ENCODE measurements around the gene SLC23A2. TPM values are rescaled to one million over a fixed set of nuclear protein-coding genes. Genes with fewer than 3 reads are reported as not detected.

Gene SLC23A2
- total RNA-seq, 1 experiment from 2014 or later: 16.3 TPM

DNA sequence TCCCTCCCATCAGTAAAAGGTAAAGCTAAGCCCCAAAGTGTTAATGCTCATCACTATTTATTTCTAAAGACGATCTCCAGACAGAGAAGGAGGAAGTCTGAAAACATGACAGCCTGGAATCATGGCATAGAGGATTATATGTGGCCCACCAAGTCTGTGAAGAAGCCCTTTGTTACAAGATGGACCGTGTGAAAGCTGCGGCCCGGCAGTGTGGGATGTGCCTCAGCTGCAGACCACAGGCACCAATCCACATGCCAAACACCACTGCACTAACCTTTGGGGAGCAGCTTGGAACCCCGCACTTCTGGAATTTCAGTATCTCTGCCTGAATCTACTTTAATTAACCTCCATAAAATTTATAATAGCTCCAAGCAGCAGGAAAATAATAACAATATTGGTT lies 90.4 kb downstream of the SLC23A2 start:
- DNase-seq (ENCODE audit: low read depth, low spot score) (no peak), ATAC-seq (no peak)
- Histone ChIP-seq H3K79me2 (ENCODE audit: insufficient read depth, low read length) (peaks cover 10% of the 10 kb centered on the region; the same call in 1 of the 2 replicates), H3K27ac (ENCODE audit: low read depth, low read length) (no peak overlapping the region), H3K9me2 (ENCODE audit: insufficient read depth) (no peaks in the 10 kb centered on the region), H3K4me2 (ENCODE audit: low read length) (no peak overlapping the region), H3K4me1 (ENCODE audit: control insufficient read depth in 1 of 2, insufficient read depth in 2 of 2, low read length in 2 of 2) (no peaks in the 10 kb centered on the region), H4K20me1 (ENCODE audit: insufficient read depth) (no peaks in the 10 kb centered on the region; the same call in 1 of the 2 replicates), H3K27me3 (ENCODE audit: insufficient read depth, low read length) (no peaks in the 10 kb centered on the region), H2AFZ (ENCODE audit: low read depth, low read length, poor library complexity, severe bottlenecking) (no peak overlapping the region), H3K4me3 (replicated peaks in 1 of 2; ENCODE audit: low read depth in 1 of 2, low read length in 2 of 2) (no peak overlapping the region), H3K9ac (ENCODE audit: low read length) (no peak overlapping the region), H3K9me3 (ENCODE audit: control insufficient read depth in 1 of 2, insufficient read depth in 1 of 2, low read depth in 1 of 2, low read length in 2 of 2) (no peaks in the 10 kb centered on the region), H3K36me3 (ENCODE audit: control insufficient read depth in 1 of 2, insufficient read depth in 2 of 2, low read length in 2 of 2) (no peaks in the 10 kb centered on the region)
- CTCF ChIA-PET: no interaction called here
- POLR2A ChIA-PET: no interaction called here
- no peak for TF ChIP-seq POLR2A (IDR thresholded peaks at IDR 0.05; ENCODE audit: borderline replicate concordance, extremely low read depth, insufficient read depth, insufficient read length)
- no peak for TF ChIP-seq CBX3 (IDR thresholded peaks at IDR 0.05; ENCODE audit: low read depth)
- no peak for TF ChIP-seq CEBPB (IDR thresholded peaks at IDR 0.05; ENCODE audit: low read depth)
- TF ChIP-seq, protein P1, sequence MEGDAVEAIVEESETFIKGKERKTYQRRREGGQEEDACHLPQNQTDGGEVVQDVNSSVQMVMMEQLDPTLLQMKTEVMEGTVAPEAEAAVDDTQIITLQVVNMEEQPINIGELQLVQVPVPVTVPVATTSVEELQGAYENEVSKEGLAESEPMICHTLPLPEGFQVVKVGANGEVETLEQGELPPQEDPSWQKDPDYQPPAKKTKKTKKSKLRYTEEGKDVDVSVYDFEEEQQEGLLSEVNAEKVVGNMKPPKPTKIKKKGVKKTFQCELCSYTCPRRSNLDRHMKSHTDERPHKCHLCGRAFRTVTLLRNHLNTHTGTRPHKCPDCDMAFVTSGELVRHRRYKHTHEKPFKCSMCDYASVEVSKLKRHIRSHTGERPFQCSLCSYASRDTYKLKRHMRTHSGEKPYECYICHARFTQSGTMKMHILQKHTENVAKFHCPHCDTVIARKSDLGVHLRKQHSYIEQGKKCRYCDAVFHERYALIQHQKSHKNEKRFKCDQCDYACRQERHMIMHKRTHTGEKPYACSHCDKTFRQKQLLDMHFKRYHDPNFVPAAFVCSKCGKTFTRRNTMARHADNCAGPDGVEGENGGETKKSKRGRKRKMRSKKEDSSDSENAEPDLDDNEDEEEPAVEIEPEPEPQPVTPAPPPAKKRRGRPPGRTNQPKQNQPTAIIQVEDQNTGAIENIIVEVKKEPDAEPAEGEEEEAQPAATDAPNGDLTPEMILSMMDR (IDR thresholded peaks at IDR 0.05 in 2 of 3, conservative IDR thresholded peaks at IDR 0.05 in 1 of 3; ENCODE audit: borderline replicate concordance in 1 of 3, insufficient read depth in 1 of 3, low read depth in 2 of 3, low read length in 2 of 3): no peak
- TF ChIP-seq, protein P2, sequence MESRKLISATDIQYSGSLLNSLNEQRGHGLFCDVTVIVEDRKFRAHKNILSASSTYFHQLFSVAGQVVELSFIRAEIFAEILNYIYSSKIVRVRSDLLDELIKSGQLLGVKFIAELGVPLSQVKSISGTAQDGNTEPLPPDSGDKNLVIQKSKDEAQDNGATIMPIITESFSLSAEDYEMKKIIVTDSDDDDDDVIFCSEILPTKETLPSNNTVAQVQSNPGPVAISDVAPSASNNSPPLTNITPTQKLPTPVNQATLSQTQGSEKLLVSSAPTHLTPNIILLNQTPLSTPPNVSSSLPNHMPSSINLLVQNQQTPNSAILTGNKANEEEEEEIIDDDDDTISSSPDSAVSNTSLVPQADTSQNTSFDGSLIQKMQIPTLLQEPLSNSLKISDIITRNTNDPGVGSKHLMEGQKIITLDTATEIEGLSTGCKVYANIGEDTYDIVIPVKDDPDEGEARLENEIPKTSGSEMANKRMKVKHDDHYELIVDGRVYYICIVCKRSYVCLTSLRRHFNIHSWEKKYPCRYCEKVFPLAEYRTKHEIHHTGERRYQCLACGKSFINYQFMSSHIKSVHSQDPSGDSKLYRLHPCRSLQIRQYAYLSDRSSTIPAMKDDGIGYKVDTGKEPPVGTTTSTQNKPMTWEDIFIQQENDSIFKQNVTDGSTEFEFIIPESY (IDR thresholded peaks at IDR 0.05; ENCODE audit: extremely low read depth, insufficient replicate concordance, low read length): no peak
- TF ChIP-seq POLR2AphosphoS5 (IDR thresholded peaks at IDR 0.05; ENCODE audit: low read depth, low read length): no peak
- TF ChIP-seq, protein P3, sequence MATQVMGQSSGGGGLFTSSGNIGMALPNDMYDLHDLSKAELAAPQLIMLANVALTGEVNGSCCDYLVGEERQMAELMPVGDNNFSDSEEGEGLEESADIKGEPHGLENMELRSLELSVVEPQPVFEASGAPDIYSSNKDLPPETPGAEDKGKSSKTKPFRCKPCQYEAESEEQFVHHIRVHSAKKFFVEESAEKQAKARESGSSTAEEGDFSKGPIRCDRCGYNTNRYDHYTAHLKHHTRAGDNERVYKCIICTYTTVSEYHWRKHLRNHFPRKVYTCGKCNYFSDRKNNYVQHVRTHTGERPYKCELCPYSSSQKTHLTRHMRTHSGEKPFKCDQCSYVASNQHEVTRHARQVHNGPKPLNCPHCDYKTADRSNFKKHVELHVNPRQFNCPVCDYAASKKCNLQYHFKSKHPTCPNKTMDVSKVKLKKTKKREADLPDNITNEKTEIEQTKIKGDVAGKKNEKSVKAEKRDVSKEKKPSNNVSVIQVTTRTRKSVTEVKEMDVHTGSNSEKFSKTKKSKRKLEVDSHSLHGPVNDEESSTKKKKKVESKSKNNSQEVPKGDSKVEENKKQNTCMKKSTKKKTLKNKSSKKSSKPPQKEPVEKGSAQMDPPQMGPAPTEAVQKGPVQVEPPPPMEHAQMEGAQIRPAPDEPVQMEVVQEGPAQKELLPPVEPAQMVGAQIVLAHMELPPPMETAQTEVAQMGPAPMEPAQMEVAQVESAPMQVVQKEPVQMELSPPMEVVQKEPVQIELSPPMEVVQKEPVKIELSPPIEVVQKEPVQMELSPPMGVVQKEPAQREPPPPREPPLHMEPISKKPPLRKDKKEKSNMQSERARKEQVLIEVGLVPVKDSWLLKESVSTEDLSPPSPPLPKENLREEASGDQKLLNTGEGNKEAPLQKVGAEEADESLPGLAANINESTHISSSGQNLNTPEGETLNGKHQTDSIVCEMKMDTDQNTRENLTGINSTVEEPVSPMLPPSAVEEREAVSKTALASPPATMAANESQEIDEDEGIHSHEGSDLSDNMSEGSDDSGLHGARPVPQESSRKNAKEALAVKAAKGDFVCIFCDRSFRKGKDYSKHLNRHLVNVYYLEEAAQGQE (IDR thresholded peaks at IDR 0.05; ENCODE audit: low read depth): no peak
- TF ChIP-seq, protein P4, sequence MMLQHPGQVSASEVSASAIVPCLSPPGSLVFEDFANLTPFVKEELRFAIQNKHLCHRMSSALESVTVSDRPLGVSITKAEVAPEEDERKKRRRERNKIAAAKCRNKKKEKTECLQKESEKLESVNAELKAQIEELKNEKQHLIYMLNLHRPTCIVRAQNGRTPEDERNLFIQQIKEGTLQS (IDR thresholded peaks at IDR 0.05): no peak
- TF ChIP-seq ELF1 (IDR thresholded peaks at IDR 0.05; ENCODE audit: borderline replicate concordance, low read depth): no peak
- no peak for TF ChIP-seq TCF7L2 (IDR thresholded peaks at IDR 0.05; ENCODE audit: borderline replicate concordance, extremely low read depth, insufficient read depth, insufficient read length)
- TF ChIP-seq RAD21 (IDR thresholded peaks at IDR 0.05; ENCODE audit: low read depth): no peak
- no peak for TF ChIP-seq SIN3A (IDR thresholded peaks at IDR 0.05; ENCODE audit: low read depth)
- TF ChIP-seq SRF (IDR thresholded peaks at IDR 0.05; ENCODE audit: low read depth): no peak
- TF ChIP-seq ZFX (IDR thresholded peaks at IDR 0.05): no peak
- no peak for TF ChIP-seq YY1 (IDR thresholded peaks at IDR 0.05; ENCODE audit: extremely low read depth, insufficient replicate concordance, low read depth, low read length)
- RAD21 ChIA-PET (ENCODE audit: low non-redundant PET in 1 of 2, low total read pairs in 2 of 2, uncharacterized antibody in 2 of 2, unreplicated experiment in 2 of 2): no interaction called here
- BruUV-seq (replicated peaks): TSS peak; percentile 22
- intact Hi-C loops (cut with micrococcal nuclease): no loop called here
